Measurements from ENCODE around the gene GNA14.
"Not testable (repeated sequence)": the region's sequence is repeated elsewhere in the genome, so short reads cannot be mapped to it uniquely, and the experiment has no call there.

The GNA14 gene

GRCh38 chr9:77587042-77587441 lies 61.1 kb downstream of the GNA14 start:
- DNase-seq = no peak

DNA sequence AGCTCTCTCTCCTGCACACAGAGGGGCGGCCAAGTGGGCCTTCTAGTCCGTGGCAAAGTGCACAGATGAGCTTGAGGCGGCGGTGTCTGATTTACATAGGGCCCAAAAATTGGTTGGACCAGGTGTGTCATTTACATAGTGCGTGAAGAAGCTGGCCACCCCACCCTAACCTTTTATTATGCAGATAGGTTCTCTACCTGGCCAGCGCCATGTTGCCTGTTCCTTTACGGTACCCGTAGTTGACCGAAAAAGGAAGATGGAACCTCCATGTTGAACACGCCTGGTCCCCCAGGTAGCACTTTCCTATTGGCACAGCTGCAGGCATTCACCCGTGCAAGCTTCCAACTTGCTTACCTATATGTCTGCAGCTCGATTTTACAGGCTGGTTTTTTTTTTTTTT lies 61.5 kb downstream of the GNA14 start:
- DNase-seq = no peak

DNA sequence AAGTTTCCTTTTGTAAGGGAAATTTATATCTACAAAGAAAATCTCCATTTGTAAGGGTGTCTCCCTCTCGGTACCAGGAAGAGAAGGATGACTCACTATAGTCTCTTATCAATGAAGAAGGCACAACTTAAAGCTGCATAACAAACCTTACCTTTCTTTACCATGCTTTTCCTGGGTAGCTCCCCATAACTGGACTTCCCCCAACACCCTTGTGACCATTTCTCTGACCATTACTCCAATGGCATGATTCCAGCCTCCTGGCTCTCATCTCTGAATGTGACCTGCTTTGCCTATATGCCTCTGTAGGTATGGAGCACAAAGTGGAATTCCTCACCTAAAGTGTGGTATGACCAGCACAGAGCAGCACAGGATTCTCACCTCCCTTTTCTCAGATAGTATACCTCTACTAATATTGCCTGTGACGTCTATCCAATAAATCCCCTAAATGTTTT lies 62.8 kb downstream of the GNA14 start:
- no peak for DNase-seq

GRCh38 chr9:77584927-77585326 lies 63.2 kb downstream of the GNA14 start:
- not testable (repeated sequence) for DNase-seq

DNA sequence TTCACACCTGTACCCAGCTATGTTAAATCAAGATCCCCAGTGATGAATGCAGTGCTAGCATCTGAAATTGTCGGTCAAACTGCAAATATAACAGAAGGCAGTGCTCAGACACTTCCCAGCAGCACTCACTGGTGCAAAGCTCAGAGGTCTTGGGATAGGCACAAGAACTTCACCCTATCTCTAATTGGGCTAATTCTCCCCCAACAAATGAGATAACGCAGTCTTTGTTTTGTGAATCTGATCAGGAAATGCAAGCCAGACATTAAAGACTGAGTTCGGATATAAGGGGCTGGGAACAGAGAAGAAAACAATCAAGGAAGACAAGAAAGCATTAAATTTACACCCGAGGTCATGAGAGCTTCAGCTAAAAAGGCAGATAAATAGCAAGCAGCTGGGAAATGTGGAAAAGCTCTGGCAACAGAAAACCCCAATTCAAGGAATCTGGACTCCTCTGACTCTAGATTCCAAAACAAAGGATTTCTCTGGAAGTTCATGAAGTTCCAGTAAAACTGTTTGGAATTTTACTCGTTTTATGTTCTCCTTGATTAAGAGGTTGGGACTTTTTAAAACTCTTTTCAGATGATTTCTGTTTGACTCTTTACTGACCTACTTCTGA lies 65.1 kb downstream of the GNA14 start:
- no peak for DNase-seq

- no peak for DNase-seq
These were observed 65.6 kb downstream of the GNA14 start for GRCh38 chr9:77582525-77582924.

- no peak for DNase-seq
These were observed 72.3 kb downstream of the GNA14 start for GRCh38 chr9:77575785-77576184.

DNA sequence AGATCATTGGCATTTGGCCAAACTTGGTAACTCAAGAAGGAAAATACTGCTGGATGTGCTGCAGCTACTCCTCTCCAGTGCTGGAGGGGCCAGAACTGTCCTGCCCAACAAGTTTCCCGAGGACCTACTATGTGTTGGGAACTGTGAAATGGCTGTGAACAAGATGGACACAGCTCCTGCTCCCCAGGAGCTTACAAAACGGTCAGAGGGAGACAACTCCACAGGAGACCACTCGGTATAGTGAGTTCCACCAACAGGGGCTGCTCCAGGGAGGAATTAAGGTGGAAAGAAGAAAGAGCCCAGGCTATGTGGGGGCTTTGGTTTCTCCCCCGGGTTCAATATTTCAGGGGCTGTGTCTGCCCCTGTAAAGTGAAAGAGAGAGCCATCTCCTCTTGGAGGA lies 78.8 kb downstream of the GNA14 start:
- no peak for DNase-seq

- DNase-seq = no peak
These were observed 84.9 kb downstream of the GNA14 start for GRCh38 chr9:77563174-77563573.

- no peak for DNase-seq
These were observed 85.9 kb downstream of the GNA14 start for GRCh38 chr9:77562019-77562748.

GRCh38 chr9:77561331-77562018 lies 86.6 kb downstream of the GNA14 start:
- no peak for DNase-seq

DNA sequence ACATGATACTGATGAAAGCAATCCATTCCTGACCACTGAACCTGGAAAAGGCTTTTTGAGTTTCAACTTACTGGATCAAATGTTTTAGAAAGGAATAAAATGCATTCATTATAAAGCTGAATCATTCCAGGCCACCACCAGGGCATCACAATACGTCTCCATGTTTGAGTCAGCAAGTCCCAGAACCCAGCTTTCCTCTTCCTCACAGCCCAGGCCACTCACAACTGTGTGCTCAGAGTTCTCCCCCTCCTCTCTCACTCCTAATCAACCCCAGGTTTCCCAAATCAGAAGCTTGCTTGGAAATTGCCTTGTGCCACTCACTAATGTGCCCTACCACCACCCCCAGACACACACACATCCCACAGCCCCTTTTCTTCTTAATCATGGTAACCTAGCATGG lies 91.7 kb downstream of the GNA14 start:
- DNase-seq = no peak

- DNase-seq = no peak
These were observed 93.5 kb downstream of the GNA14 start for GRCh38 chr9:77554586-77555105.

DNA sequence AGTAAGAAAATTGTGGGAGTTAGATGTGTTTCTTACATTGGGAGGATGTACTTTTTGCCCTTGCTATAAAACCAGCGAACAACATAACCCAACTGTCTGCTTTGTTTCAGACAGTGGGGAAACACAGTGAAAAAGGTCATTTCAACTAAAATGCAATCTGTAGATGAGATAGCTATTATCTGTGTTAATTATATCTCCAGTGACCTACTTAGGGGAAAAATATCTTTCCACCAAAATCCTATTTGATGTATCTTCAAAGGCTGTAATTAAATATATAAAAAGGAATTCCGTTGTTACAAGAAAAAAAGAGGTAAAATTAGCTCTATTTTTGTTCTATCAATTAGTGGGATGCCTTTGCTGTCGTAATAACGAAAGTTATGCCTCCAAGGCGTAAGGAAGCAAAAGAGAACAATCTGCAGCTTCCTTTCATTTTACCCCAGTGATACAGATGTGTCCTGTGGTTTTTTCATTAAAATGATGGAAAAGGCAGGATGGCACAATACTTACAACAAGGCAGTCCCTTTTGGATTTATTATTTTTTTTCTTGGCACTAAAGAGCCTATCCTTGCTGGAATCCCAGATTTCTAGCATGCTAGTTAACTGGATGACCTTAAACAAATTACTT lies 100.9 kb downstream of the GNA14 start:
- no peak for DNase-seq

DNA sequence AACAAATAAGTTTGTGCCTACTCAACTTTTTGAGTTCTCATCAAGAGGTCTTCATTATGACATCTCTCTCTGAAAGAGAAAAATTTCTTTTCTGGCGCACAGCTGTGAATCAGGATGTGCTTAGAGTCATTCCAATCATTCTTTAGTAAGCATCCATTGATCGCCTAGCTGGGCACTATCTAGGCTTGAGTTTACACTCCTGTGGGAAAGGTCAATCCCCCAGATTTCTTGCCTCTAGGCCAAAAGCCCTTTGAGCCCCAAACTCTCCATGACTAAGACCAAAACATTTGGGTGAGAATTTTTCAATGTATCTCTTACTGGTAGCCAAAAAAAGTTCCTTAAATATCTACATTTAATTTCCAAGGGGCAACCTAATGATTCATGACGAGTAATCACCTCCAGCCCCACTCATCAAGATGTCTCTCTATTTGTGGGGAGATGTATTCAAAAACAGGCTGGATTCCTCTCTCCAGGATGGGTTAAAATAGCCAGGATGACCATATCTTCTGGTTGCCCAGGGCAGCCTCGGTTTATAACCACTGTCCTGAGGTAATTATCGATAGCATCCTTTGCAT lies 101.7 kb downstream of the GNA14 start:
- no peak for DNase-seq

DNA sequence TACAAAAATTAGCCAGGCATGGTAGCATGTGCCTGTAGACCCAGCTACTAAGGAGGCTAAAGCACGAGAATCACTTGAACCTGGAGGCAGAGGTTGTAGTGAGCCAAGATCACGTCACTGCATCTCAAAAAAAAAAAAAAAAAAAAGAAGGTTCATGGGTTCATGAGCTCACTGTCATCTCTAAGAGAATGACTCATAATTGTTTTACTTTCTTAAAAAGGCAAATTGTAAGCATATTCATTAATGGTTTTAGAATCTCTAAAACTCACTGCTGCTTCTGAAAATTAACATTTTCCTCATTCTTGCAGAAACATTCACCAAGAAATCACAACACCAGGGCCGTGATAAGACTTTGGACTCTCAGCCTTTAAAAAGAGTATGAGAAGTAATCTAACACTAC lies 103.6 kb downstream of the GNA14 start:
- DNase-seq = no peak

- no peak for DNase-seq
These were observed 104.8 kb downstream of the GNA14 start for GRCh38 chr9:77543131-77543822.

GRCh38 chr9:77541600-77541999 lies 106.5 kb downstream of the GNA14 start:
- no peak for DNase-seq

DNA sequence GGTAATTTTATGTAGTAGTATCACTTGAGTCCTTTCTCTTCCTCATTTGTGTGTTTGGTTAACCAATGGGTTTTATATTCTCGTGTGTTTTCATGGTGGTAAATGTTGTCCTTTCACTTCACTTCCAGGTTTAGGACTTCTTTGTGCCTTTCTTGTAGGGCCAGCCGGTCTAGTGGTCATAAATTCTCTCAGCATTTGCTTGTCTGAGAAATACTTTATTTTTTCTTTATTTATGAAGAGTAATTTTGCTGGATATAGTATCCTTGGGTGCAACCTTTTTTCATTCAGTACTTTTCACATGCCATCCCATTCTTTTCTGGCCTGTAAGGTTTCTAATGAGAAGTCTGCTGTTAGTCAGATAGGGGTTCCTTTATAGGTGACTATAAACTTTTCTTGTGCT lies 107.1 kb downstream of the GNA14 start:
- DNase-seq = no peak

GRCh38 chr9:77534376-77535057 lies 113.6 kb downstream of the GNA14 start:
- no peak for DNase-seq

DNA sequence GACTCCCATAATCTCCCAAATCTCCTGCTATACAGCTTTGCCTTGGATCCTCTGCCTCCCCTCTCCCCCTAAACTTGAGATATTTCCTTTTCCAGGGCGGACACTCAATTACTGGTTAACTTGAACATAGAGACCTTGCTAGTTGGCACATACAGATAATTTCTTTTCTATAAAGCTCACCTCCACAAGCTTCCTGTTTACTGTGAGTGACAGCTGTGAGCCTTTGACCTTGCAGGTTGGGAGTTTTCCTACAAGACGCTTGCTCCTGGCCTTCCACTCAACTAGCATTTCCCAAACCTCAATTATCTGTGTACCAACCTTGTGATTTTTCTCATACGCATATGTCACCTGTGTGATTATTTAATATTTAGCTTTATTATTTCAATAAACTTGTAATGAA lies 114.5 kb downstream of the GNA14 start:
- no peak for DNase-seq

- DNase-seq = no peak
These were observed 115.5 kb downstream of the GNA14 start for GRCh38 chr9:77532607-77533006.

All from 8988T (cell line).